WERI-Rb-1 (cell line): ENCODE measurements around the gene PLEKHA6.
A peak's percentile ranks its signal among the peaks of the same experiment; 100 is the strongest.

Experiments
- DNase-seq: peaks from one replicate; pipeline ENCODE4 v3.0.0-alpha.2; 2020
- H3K27ac ChIP-seq: fragments of 250-450 bp; sonication (Bioruptor Pico); 2 replicates; pipeline ENCODE4 v1.5.1; 2020; ENCODE audit warnings: mild to moderate bottlenecking, moderate library complexity
- H3K27me3 ChIP-seq: fragments of 250-450 bp; sonication (Bioruptor Pico); 2 replicates; pipeline ENCODE4 v1.5.1; 2021; ENCODE audit warnings: mild to moderate bottlenecking, low read depth, moderate library complexity; ENCODE audit not compliant: insufficient read depth, severe bottlenecking
- H3K36me3 ChIP-seq: fragments of 250-450 bp; sonication (Bioruptor Pico); 2 replicates; pipeline ENCODE4 v1.5.1; 2020; ENCODE audit warnings: mild to moderate bottlenecking, moderate library complexity
- H3K4me3 ChIP-seq: 2 replicates; pipeline ENCODE4 v1.5.1; 2011; ENCODE audit warnings: low read depth, mild to moderate bottlenecking, control low read depth, low read length
- H3K9me3 ChIP-seq: fragments of 250-450 bp; sonication (Bioruptor Pico); 2 replicates; pipeline ENCODE4 v1.5.1; 2021; ENCODE audit warnings: mild to moderate bottlenecking, moderate library complexity; ENCODE audit not compliant: severe bottlenecking
- TF ChIP-seq, protein P1 (sequence below): IDR thresholded peaks from 2 replicates; pipeline ENCODE4 v1.5.1; 2011; ENCODE audit warnings: low read depth, mild to moderate bottlenecking, control low read depth, inconsistent platforms, low read length

Gene PLEKHA6

DNA sequence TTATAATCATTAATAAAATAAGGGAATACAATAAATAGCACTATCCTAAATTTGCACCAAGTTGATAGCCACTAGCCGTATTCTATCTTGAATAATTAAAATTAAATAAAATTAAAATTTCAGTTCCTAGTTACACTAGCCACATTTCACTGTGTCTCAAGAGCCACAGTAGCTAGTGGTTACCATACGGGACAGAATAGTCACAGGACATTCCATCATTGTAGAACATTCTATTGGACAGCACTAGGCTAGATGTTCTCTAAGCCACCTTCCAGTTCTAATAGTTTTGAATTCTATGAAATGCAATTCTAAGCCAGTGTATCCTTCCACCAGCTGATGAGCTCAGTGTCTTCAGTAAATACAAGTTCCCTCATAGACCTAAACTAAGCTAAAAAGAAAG lies 74.8 kb downstream of the PLEKHA6 start:
- TF ChIP-seq, protein P1, sequence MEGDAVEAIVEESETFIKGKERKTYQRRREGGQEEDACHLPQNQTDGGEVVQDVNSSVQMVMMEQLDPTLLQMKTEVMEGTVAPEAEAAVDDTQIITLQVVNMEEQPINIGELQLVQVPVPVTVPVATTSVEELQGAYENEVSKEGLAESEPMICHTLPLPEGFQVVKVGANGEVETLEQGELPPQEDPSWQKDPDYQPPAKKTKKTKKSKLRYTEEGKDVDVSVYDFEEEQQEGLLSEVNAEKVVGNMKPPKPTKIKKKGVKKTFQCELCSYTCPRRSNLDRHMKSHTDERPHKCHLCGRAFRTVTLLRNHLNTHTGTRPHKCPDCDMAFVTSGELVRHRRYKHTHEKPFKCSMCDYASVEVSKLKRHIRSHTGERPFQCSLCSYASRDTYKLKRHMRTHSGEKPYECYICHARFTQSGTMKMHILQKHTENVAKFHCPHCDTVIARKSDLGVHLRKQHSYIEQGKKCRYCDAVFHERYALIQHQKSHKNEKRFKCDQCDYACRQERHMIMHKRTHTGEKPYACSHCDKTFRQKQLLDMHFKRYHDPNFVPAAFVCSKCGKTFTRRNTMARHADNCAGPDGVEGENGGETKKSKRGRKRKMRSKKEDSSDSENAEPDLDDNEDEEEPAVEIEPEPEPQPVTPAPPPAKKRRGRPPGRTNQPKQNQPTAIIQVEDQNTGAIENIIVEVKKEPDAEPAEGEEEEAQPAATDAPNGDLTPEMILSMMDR = no peak

DNA sequence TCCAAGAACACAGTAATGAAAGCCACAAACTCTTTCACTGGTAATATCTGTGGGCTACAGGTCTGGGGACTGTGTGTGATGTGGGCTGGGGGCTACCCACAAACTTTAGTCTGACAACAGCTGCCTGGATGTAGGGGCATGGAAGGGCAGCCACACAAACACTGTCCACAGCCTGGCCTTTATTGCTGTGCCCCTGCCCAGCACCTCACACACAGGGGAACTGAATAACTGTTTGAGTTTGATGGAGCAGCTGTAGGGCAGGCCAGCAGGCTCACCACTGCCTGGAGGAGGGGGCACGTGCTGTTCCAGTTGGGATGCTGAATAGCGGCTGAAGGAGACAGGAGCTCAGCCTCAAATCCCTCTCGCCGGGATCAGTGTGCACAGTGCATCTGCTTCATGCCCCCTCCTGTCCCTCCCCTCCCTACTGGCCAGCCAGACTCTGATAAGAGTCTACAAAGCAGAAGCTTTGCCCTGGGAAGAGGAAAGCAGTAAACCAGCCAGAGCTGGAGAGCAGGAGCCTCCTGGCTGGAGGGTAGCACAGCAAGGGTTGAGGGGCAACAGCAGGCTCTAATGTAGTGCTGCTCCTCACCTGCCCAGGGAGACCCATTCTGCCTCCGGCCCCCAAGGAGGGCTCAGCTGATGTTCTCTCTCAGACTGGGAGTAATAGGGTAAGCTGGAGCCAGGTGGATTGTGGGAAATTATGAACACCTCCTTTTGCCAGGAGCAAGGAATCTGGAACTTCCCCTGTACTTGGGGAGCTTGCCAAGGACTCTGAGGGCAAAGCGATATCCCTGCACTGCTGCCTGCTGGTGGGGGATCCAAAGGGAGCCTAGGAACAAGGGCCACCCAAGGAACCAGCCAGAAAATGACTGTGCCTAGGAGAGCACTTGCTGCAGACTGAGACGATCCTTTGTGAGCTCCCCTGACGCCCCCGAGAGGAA lies 75.7 kb downstream of the PLEKHA6 start:
- DNase-seq = peak; percentile 99
- TF ChIP-seq, protein P1 = peak; percentile 15; the same call in 1 of the 2 replicates
- no peak overlapping the region for H3K4me3 ChIP-seq
- H3K27ac ChIP-seq = peak overlapping the region; percentile 62
- H3K36me3 ChIP-seq = no peaks in the 10 kb centered on the region
- H3K9me3 ChIP-seq = no peaks in the 10 kb centered on the region
- H3K27me3 ChIP-seq = no peaks in the 10 kb centered on the region

More for the DNA sequence above, 74.8 kb downstream of the PLEKHA6 start:
- no peak overlapping the region for H3K4me3 ChIP-seq
- DNase-seq = no peak
- H3K27ac ChIP-seq = no peak overlapping the region
- no peaks in the 10 kb centered on the region for H3K36me3 ChIP-seq
- H3K27me3 ChIP-seq = no peaks in the 10 kb centered on the region
- H3K9me3 ChIP-seq = no peaks in the 10 kb centered on the region

DNA sequence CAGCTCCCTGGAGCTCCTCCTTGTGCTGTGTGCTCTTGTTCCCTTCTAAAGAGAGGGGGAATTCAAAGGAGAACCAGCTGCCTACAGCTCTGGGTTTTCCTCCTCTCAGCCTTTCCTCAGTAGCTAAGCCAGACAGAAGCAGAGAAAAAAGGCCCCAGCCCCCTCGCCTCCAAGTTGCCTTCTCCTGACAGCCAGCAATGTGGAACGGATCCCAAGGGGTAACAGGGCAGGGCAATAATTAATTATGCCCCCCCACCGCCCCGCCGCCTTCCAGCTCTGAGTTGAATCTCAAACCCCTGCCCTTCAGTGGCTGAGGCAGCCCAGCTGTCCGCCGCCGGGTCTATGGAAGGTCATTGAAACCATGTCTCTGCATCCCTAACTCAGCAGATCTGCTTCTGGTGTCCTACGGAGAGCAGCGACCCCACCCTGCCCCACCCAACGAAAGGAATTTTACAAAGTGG lies 76.9 kb downstream of the PLEKHA6 start:
- Histone ChIP-seq H3K36me3 (no peaks in the 10 kb centered on the region), H3K9me3 (no peaks in the 10 kb centered on the region), H3K27ac (no peak overlapping the region), H3K4me3 (no peak overlapping the region), H3K27me3 (no peaks in the 10 kb centered on the region)
- TF ChIP-seq, protein P1 = no peak
- no peak for DNase-seq

DNA sequence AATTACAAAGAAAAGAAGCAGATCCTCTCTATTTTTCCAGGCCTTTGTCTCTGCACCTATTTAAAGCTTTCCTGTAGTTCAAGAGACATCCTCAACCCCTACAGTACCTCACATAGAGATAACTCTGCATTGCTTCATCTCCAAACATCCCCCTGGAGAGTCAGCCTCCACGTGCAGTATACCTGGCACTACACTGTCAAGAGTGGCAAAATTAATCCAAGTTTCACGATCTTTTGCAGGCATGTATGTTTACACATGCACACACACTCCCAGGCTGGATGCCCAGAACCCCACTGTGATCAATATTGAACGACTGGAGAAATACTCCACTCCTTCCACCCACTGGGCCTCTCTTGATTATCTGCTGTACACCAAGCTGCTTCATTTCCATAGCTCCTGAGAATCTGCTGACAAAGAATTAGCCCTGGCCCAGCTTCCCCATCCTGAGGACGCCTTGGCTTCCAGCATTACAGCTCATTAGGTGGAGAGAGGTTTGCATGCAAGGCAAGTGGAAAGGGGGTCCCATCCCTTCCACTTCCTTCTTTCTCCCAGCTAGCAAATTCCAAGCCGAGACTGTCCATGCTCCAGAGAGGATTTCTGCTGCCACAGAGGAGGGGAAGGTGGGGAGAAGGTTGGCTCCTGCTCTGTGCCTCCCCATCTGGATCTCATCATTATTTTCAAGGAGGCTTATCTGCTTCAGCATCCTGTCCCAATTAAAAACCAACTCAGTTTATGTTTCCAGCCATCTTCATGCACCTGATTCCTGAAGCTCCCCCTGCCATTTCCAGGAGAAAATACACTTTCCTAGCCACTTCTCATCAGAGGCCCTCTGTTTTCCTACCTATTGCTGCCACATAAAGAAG lies 79.4 kb downstream of the PLEKHA6 start:
- Histone ChIP-seq H3K36me3 (no peaks in the 10 kb centered on the region), H3K9me3 (no peaks in the 10 kb centered on the region), H3K27me3 (no peaks in the 10 kb centered on the region), H3K4me3 (no peak overlapping the region), H3K27ac (no peak overlapping the region)
- TF ChIP-seq, protein P1 = 0 out of 2 replicates have a peak, but pooled peaks have one; percentile 7
- no peak for DNase-seq

DNA sequence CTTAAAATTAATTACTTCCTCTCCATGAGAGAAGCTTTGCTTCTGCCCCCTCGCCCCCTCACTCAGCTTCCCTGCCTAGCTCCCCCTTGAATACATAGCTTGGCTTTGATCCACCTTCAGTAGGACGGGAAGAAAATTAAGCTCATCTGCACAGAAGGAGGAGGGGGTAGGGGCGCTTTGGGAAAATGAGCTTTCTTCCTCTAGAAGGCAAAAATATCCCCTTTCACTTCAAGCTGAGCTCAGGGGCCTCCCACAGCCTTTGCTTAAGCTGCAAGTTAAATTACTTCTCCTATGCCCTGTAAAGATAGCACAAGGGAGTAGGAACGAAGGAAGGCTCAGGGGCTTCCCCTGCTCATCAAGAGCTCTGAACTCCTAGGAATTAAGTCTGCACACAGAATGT lies 80.8 kb downstream of the PLEKHA6 start:
- no peak overlapping the region for H3K27ac ChIP-seq
- H3K36me3 ChIP-seq = no peaks in the 10 kb centered on the region
- peak; percentile 55 for DNase-seq
- TF ChIP-seq, protein P1 = no peak
- no peaks in the 10 kb centered on the region for H3K9me3 ChIP-seq
- no peaks in the 10 kb centered on the region for H3K27me3 ChIP-seq
- H3K4me3 ChIP-seq = no peak overlapping the region
